Neural progenitor cell (in vitro differentiated cells): ENCODE data around the gene ALDH2. TPM values are rescaled to one million over a fixed set of nuclear protein-coding genes. Genes with fewer than 3 reads are reported as not detected.
A peak's percentile ranks its signal among the peaks of the same experiment; 100 is the strongest.

ENCODE experiments used
- DNase-seq: peaks from one replicate; pipeline ENCODE4 v3.0.0-alpha.2; 2016; ENCODE audit warnings: low spot score
- H2AFZ ChIP-seq: fragments of 200-600 bp; sonication (generic); replicated peaks from 2 replicates; pipeline ENCODE4 v1.6.1; 2016; ENCODE audit warnings: antibody characterized with exemption
- H3F3A ChIP-seq: fragments of 200-600 bp; sonication (generic); 2 replicates; pipeline ENCODE4 v1.6.1; 2016; ENCODE audit warnings: antibody characterized with exemption, low read depth
- H3K27ac ChIP-seq: fragments of 200-600 bp; sonication (generic); 2 replicates; pipeline ENCODE4 v1.5.1; 2016; ENCODE audit warnings: mild to moderate bottlenecking
- H3K27me3 ChIP-seq: fragments of 200-600 bp; sonication (generic); 2 replicates; pipeline ENCODE4 v1.6.1; 2016; ENCODE audit warnings: mild to moderate bottlenecking, moderate library complexity
- H3K36me3 ChIP-seq: fragments of 200-600 bp; sonication (generic); 2 replicates; pipeline ENCODE4 v1.5.1; 2016
- H3K4me1 ChIP-seq: fragments of 200-600 bp; sonication (generic); 2 replicates; pipeline ENCODE4 v1.6.1; 2016; ENCODE audit warnings: mixed run types
- H3K4me2 ChIP-seq: fragments of 200-600 bp; sonication (generic); 2 replicates; pipeline ENCODE4 v1.6.1; 2016
- H3K4me3 ChIP-seq: fragments of 200-600 bp; sonication (generic); 2 replicates; pipeline ENCODE4 v1.5.1; 2016
- H3K79me2 ChIP-seq: fragments of 200-600 bp; sonication (generic); 2 replicates; pipeline ENCODE4 v1.6.1; 2016; ENCODE audit warnings: low read depth
- H3K9ac ChIP-seq: fragments of 200-600 bp; sonication (generic); 2 replicates; pipeline ENCODE4 v1.6.1; 2016
- H3K9me3 ChIP-seq: fragments of 200-600 bp; sonication (generic); 2 replicates; pipeline ENCODE4 v1.5.1; 2016; ENCODE audit warnings: low read depth
- H4K20me1 ChIP-seq: fragments of 200-600 bp; sonication (generic); 2 replicates; pipeline ENCODE4 v1.6.1; 2016; ENCODE audit warnings: low read depth
- H3K27ac Mint-ChIP-seq: 3 replicates; pipeline ENCODE4 v1.8.0; 2021; ENCODE audit warnings: mixed read lengths
- H3K27me3 Mint-ChIP-seq: 2 replicates; pipeline ENCODE4 v1.8.0; 2022; ENCODE audit warnings: low read depth, mild to moderate bottlenecking, inconsistent platforms, moderate library complexity, mixed read lengths; ENCODE audit not compliant: insufficient read depth
- H3K36me3 Mint-ChIP-seq: 3 replicates; pipeline ENCODE4 v1.8.0; 2021; ENCODE audit warnings: mixed read lengths
- H3K4me1 Mint-ChIP-seq: 3 replicates; pipeline ENCODE4 v1.8.0; 2021; ENCODE audit warnings: mixed read lengths
- H3K4me3 Mint-ChIP-seq: 3 replicates; pipeline ENCODE4 v1.8.0; 2021; ENCODE audit warnings: mild to moderate bottlenecking, moderate library complexity, mixed read lengths
- H3K9me3 Mint-ChIP-seq: 3 replicates; pipeline ENCODE4 v1.8.0; 2020; ENCODE audit warnings: mixed read lengths
- CTCF ChIP-seq: fragments of 200-600 bp; sonication (generic); IDR thresholded peaks from 2 replicates; pipeline ENCODE4 v1.5.1; 2017; ENCODE audit warnings: antibody characterized with exemption, mild to moderate bottlenecking
- EZH2 ChIP-seq: fragments of 200-600 bp; sonication (generic); IDR thresholded peaks from 2 replicates; pipeline ENCODE4 v1.6.1; 2017; ENCODE audit warnings: antibody characterized with exemption, mild to moderate bottlenecking, moderate library complexity
- EZH2phosphoT487 ChIP-seq: fragments of 200-600 bp; sonication (generic); IDR thresholded peaks from 2 replicates; pipeline ENCODE4 v1.6.1; 2017; ENCODE audit warnings: antibody characterized with exemption
- total RNA-seq: library from RNA; depleted of rRNA; stranded (reverse); fragments of >200 nt; gene quantifications from 2 replicates; pipeline ENCODE4 v1.2.3, GENCODE V29; 2015; ENCODE audit warnings: low replicate concordance

Gene ALDH2
- total RNA-seq, 1 donor from 2014 or later: 60.0 TPM

DNA sequence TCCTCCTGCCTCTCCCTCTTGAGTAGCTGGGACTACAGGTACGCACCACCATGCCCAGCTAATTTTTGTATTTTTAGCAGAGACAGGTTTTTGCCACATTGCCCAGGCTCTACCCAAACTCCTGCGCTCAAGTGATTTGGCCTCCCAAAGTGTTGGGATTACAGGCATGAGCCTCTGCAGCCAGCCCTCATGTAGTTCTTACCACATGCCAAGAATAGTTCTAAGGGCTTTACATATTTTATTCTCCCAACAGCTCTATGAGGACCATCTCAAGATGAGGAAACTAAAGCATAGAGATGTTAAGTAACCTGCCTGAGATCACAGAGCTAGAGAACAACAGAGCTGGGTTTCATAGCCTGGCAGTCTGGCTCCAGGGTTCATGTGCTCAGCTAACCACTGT lies 37.9 kb upstream of the ALDH2 start:
- Histone ChIP-seq H3K27me3 (no peaks in the 10 kb centered on the region), H3F3A (no peaks in the 10 kb centered on the region), H3K79me2 (no peaks in the 10 kb centered on the region), H4K20me1 (no peaks in the 10 kb centered on the region), H2AFZ (no peak overlapping the region), H3K4me3 (no peak overlapping the region), H3K4me2 (no peak overlapping the region), H3K27ac (no peak overlapping the region), H3K9me3 (no peaks in the 10 kb centered on the region), H3K36me3 (no peaks in the 10 kb centered on the region), H3K9ac (no peak overlapping the region), H3K4me1 (no peaks in the 10 kb centered on the region)
- no peak for DNase-seq
- H3K4me3 Mint-ChIP-seq: no peak overlapping the region
- H3K4me1 Mint-ChIP-seq: no peaks in the 10 kb centered on the region
- TF ChIP-seq EZH2 (no peak), CTCF (no peak), EZH2phosphoT487 (no peak)
- H3K36me3 Mint-ChIP-seq: peaks cover 26% of the 10 kb centered on the region
- no peak overlapping the region for H3K27ac Mint-ChIP-seq
- H3K27me3 Mint-ChIP-seq: no peaks in the 10 kb centered on the region
- peaks cover 9% of the 10 kb centered on the region for H3K9me3 Mint-ChIP-seq

DNA sequence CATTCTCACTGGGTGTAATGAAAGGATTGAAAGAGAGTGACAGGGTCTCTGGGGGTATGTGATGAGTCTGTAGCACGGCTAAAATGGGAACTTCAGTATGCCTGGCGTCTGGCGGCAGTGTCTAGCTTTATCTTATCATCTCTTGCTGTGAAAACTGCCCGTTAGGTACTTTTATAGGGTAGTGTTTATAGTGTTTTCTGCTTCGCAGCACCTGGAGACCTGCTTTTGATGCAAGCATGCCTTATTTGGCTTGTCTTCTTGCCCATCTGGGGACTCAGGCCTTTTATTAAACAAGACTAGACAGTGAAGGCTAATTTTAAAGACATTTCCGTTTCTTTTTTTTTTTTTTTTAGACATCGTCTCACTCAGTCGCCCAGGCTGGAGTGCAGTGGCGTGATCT lies 36.3 kb upstream of the ALDH2 start:
- Mint-ChIP-seq H3K9me3 (no peaks in the 10 kb centered on the region), H3K36me3 (peaks cover 21% of the 10 kb centered on the region), H3K27me3 (no peaks in the 10 kb centered on the region), H3K27ac (peak overlapping the region; percentile 13), H3K4me1 (no peaks in the 10 kb centered on the region), H3K4me3 (no peak overlapping the region)
- H3F3A ChIP-seq: no peaks in the 10 kb centered on the region
- no peaks in the 10 kb centered on the region for H3K9me3 ChIP-seq
- no peaks in the 10 kb centered on the region for H3K79me2 ChIP-seq
- no peak overlapping the region for H3K4me2 ChIP-seq
- no peak for DNase-seq
- no peak overlapping the region for H3K27ac ChIP-seq
- H3K4me3 ChIP-seq: no peak overlapping the region
- no peaks in the 10 kb centered on the region for H3K27me3 ChIP-seq
- H4K20me1 ChIP-seq: no peaks in the 10 kb centered on the region
- no peaks in the 10 kb centered on the region for H3K36me3 ChIP-seq
- no peak overlapping the region for H3K9ac ChIP-seq
- no peak for TF ChIP-seq EZH2phosphoT487
- no peak for TF ChIP-seq CTCF
- TF ChIP-seq EZH2: no peak
- no peaks in the 10 kb centered on the region for H3K4me1 ChIP-seq
- no peak overlapping the region for H2AFZ ChIP-seq

DNA sequence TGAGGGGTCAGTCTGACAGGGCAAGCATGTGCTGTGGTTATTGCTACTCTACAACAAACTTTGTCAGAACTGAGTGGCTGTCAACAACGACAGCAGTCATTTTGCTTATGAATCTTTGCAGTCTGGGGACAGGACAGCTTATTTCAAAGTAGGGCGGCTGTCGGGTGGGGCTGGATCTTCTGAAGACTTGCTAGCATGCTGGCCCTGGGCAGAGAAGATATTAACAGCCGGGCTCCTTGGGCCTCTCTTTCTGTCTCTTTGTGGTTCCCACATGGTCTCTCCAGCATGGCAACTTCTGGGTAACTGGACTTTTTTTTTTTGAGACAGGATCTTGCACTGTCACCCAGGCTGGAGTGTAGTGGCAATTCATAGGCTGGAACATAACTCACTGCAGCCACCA lies 33.9 kb upstream of the ALDH2 start:
- Histone ChIP-seq H3K27me3 (no peaks in the 10 kb centered on the region), H3K4me1 (no peaks in the 10 kb centered on the region), H2AFZ (no peak overlapping the region), H3K4me3 (no peak overlapping the region), H4K20me1 (no peaks in the 10 kb centered on the region), H3K79me2 (no peaks in the 10 kb centered on the region), H3K4me2 (no peak overlapping the region), H3K27ac (no peak overlapping the region), H3K9me3 (no peaks in the 10 kb centered on the region), H3K36me3 (no peaks in the 10 kb centered on the region), H3F3A (no peaks in the 10 kb centered on the region), H3K9ac (no peak overlapping the region)
- Mint-ChIP-seq H3K27ac (no peak overlapping the region), H3K36me3 (peaks cover 21% of the 10 kb centered on the region), H3K9me3 (no peaks in the 10 kb centered on the region), H3K27me3 (no peaks in the 10 kb centered on the region), H3K4me1 (no peaks in the 10 kb centered on the region), H3K4me3 (no peak overlapping the region)
- TF ChIP-seq EZH2phosphoT487 (no peak), EZH2 (no peak), CTCF (no peak)
- DNase-seq: no peak
